Activated naive CD8-positive, alpha-beta T cell treated with anti-CD3 and anti-CD28 coated beads, Interleukin-2, amount 10 ng/mL, durations not matched to agents 7 days and 5 days (primary cell): Measurements from ENCODE around the gene ERG28. TPM values are rescaled to one million over a fixed set of nuclear protein-coding genes. Genes with fewer than 3 reads are reported as not detected.
"Not testable (repeated sequence)": the region's sequence is repeated elsewhere in the genome, so short reads cannot be mapped to it uniquely, and the experiment has no call there.

Source experiments
- ATAC-seq: fragments of 150-1000 bp; cut with Tn5 transposase; one replicate; pipeline ENCODE4 v1.10.0; 2021; ENCODE audit warnings: low read depth, moderate library complexity
- POLR2A ChIA-PET: fragments of 350-600 bp; sonication (Branson Sonifier 250); formaldehyde crosslinking; loops from one replicate; lab custom pipeline; 2021; ENCODE audit warnings: antibody characterized with exemption; lab: Charles Lee
- DNase-seq: peaks from one replicate; pipeline ENCODE4 v3.0.0; 2021
- H3K27ac Mint-ChIP-seq: one replicate; pipeline ENCODE4 v1.8.0; 2022; ENCODE audit warnings: mild to moderate bottlenecking, mixed read lengths
- H3K27me3 Mint-ChIP-seq: one replicate; pipeline ENCODE4 v1.8.0; 2022; ENCODE audit warnings: mild to moderate bottlenecking, moderate library complexity, mixed read lengths
- H3K36me3 Mint-ChIP-seq: one replicate; pipeline ENCODE4 v1.8.0; 2021; ENCODE audit warnings: mild to moderate bottlenecking, mixed read lengths
- H3K4me1 Mint-ChIP-seq: one replicate; pipeline ENCODE4 v1.8.0; 2021; ENCODE audit warnings: mixed read lengths
- H3K4me3 Mint-ChIP-seq: one replicate; pipeline ENCODE4 v1.8.0; 2022; ENCODE audit warnings: mild to moderate bottlenecking, moderate library complexity, mixed read lengths
- H3K9me3 Mint-ChIP-seq: one replicate; pipeline ENCODE4 v1.8.0; 2021; ENCODE audit warnings: mixed read lengths
- total RNA-seq, 2 experiments: library from RNA; stranded (reverse); gene quantifications; one replicate each; pipeline ENCODE4 v1.2.3, GENCODE V29; 2021

ERG28 gene, protein sequence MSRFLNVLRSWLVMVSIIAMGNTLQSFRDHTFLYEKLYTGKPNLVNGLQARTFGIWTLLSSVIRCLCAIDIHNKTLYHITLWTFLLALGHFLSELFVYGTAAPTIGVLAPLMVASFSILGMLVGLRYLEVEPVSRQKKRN
- 10 to 100 TPM; 16.0 to 16.5 TPM for total RNA-seq

DNA sequence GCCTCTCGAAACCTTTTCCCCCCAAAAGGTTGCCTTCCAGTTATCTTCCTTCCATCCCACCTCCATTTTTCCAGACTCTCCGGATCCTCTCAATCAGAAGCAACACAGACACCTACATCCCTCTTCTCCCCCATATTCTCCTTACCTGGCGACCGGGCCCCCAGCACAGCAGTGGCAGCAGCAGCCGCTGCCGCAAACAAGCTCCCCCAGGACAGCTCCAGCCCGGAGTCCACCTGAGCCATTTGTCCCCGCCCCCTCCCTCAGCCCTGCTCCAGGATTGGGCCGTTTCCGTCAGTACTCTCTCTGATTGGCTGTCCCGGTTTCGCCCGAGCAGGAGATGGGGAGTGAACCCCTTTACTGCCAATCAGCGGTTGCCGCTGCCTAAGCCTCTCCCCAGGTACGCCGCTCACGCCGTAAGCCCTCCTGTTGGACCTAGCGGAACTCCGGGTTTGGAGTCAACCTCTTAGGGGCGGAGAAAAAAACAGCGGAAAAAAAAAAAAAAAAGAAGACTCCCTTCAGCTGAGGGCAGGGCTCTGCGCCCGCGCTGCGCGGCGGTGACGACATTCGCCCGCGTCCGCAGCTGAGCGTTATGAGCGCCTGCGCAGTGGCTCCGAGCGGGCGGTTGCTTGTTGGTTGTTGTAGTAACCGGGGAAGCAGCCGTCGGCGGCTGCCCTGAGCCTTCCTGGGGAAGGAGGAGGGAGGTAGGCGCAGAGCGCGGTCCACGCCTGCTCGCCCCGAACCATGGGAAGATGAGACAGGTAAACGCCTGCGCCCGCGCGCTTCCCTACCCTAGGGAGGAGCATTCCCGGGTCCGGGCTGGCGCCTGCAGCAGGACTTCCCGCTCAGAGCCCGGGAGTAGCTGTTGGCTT lies at the start of gene ERG28, which contains the start of gene TTLL5:
TSS of gene ERG28 (minus strand) at position 247 of the 869 bp plus-strand sequence. CDS start 3,374 bp downstream, outside the sequence.
TSS of gene TTLL5 (plus strand) at position 617 of the 869 bp plus-strand sequence. CDS start 1,904 bp downstream, outside the sequence.
- H3K27me3 Mint-ChIP-seq: no peaks in the 10 kb centered on the region
- POLR2A ChIA-PET: interaction anchor here (0.5 to 1.8 kb wide), 8 partner anchors 11 to 1373 kb away, joined by 3 to 11 read pairs (median 4); partner anchors contain the start of genes BATF and DLST
- H3K4me3 Mint-ChIP-seq: peak within 1 kb of the TSS; percentile 93
- ATAC-seq (peak; percentile 99), DNase-seq (peak; percentile 97)
- H3K27ac Mint-ChIP-seq: peak within 1 kb of the TSS; percentile 87
- H3K9me3 Mint-ChIP-seq: no peaks in the 10 kb centered on the region
- peaks cover 5% of the 10 kb centered on the region for H3K36me3 Mint-ChIP-seq
- peaks cover 17% of the 10 kb centered on the region for H3K4me1 Mint-ChIP-seq

DNA sequence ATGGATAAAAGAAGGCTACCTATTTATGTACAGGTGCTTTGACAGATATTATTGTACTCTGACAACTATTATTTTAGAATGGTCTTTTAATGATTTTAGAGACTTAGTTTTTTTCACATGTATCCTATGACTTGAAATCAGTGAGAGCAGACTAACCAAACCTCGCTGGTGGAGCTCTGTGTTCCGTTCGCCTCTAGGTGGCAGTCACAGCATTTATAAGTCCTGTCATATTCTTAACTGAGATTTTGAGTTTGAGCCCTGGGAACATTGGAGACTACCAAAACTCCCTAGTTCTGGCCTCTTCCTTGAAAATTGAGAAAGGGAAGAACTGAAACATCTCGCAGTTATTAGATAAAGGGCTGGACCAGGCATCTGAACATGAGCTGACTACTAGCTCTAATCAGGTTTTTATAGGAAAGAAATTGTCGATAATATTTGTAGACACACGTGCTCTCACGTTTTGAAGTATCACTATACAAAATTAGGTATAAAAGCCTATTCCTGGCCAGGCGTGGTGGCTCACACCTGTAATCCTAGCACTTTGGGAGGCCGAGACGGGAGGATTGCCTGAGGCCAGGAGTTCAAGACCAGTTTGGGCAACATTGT lies 48.6 kb upstream of the ERG28 start:
- H3K4me3 Mint-ChIP-seq: no peak overlapping the region
- POLR2A ChIA-PET: interaction anchor here (0.6 to 1.6 kb wide), 5 partner anchors 39 to 806 kb away, joined by 4 to 7 read pairs (median 4); partner anchors contain the start of gene TGFB3
- no peak overlapping the region for H3K27ac Mint-ChIP-seq
- no peaks in the 10 kb centered on the region for H3K27me3 Mint-ChIP-seq
- no peaks in the 10 kb centered on the region for H3K9me3 Mint-ChIP-seq
- H3K4me1 Mint-ChIP-seq: no peaks in the 10 kb centered on the region
- DNase-seq (peak; percentile 39), ATAC-seq (peak; percentile 70)
- H3K36me3 Mint-ChIP-seq: no peaks in the 10 kb centered on the region

DNA sequence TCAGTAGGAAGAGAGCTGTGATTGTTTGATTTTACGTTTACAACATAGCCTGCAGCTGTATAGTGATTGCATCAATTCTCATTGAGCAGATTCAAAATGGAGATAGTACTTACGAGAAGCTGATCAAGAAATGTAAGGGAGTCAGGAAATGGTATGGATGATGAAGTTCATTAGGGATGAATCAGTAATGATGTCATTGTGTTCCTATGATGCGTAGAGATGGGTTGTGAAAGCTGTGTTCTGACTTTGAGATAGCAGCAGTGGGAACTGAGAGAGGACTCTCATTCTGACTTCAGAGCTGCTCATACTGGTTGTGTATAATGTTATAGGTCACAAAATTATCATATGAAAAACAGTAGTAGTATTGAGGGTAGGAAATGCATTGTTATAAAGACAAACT lies 44.3 kb upstream of the ERG28 start:
- Mint-ChIP-seq H3K9me3 (no peaks in the 10 kb centered on the region), H3K4me1 (no peaks in the 10 kb centered on the region), H3K27me3 (no peaks in the 10 kb centered on the region), H3K36me3 (peaks cover 10% of the 10 kb centered on the region), H3K4me3 (no peak overlapping the region), H3K27ac (no peak overlapping the region)
- POLR2A ChIA-PET: no interaction called here
- no peak for DNase-seq
- ATAC-seq: no peak

DNA sequence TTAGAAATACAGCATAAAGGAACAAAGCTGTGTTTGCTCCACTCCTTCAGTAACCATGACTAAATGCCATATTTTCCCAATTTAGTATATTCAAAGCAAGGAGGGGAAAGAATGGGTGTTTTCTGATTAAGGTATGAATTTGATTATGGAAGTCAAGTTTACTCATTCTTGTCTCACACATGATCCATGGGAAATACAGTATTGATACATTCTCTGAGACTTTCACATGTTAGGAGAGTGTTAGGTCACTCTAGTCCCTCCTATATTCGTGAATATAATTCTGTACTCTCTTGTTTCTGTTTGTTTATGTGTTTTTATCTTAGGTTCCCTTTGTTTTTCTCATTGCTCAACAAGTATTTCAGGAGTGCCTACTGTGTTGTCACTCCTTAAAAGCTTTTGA lies 42.8 kb upstream of the ERG28 start:
- Mint-ChIP-seq H3K4me3 (no peak overlapping the region), H3K27me3 (no peaks in the 10 kb centered on the region), H3K4me1 (no peaks in the 10 kb centered on the region), H3K27ac (no peak overlapping the region), H3K36me3 (peaks cover 17% of the 10 kb centered on the region), H3K9me3 (no peaks in the 10 kb centered on the region)
- POLR2A ChIA-PET: no interaction called here
- no peak for ATAC-seq
- no peak for DNase-seq

DNA sequence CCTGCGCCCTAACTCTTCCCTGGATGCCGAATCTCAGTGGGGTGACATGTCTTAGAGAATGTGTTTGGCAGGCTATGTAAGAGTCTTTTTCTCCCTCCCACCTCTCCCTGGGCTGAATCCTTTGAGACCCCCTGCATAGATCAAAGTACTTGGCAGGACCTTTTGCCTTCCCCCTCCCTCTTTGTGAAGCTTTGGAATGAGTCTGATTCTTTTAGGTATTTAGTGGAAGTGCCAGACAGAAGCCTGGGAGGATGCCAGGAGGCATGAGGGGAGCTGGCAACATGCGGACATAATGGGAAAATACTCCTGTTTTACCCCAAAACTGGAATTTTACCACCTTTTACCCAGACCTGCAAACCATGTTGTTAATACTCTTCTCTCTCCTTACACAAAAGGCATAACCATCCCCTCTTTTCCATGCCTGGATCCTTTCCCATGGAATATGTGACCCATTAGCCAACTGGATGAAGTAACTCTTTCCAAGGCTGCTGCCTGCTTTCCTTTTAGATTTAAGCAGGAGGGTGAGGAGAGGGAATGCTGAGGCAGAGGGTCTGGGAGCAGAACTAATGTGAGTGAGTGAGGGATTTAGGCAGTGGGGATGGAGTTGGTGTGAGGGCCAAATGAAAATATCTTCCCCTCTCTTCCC lies 42.1 kb upstream of the ERG28 start:
- no peaks in the 10 kb centered on the region for H3K27me3 Mint-ChIP-seq
- H3K27ac Mint-ChIP-seq: no peak overlapping the region
- DNase-seq (no peak), ATAC-seq (no peak)
- H3K36me3 Mint-ChIP-seq: peaks cover 18% of the 10 kb centered on the region
- POLR2A ChIA-PET: no interaction called here
- H3K4me3 Mint-ChIP-seq: no peak overlapping the region
- H3K4me1 Mint-ChIP-seq: no peaks in the 10 kb centered on the region
- H3K9me3 Mint-ChIP-seq: no peaks in the 10 kb centered on the region

DNA sequence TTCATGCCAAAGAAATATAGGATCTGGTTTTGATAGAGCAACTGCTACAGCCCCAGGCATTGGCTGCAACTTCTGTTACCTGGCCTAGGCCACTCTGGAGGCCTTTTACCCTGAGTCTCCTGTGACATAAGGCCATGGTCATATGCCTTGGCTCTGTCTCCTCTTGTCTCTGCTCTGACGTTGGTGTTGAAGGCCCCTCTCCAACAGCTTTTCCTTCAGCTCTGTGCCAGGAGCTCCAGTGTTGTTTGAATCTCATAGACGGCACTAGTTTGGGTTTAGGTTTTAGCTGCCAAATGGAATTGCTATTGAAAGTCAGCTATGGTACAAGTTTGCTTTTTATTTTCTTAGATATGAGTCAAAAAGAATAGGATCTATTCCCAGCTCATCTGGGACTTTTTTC lies 41.4 kb upstream of the ERG28 start:
- H3K27me3 Mint-ChIP-seq: no peaks in the 10 kb centered on the region
- no peak overlapping the region for H3K4me3 Mint-ChIP-seq
- POLR2A ChIA-PET: no interaction called here
- H3K4me1 Mint-ChIP-seq: no peaks in the 10 kb centered on the region
- DNase-seq (no peak), ATAC-seq (no peak)
- no peaks in the 10 kb centered on the region for H3K9me3 Mint-ChIP-seq
- peaks cover 18% of the 10 kb centered on the region for H3K36me3 Mint-ChIP-seq
- no peak overlapping the region for H3K27ac Mint-ChIP-seq

DNA sequence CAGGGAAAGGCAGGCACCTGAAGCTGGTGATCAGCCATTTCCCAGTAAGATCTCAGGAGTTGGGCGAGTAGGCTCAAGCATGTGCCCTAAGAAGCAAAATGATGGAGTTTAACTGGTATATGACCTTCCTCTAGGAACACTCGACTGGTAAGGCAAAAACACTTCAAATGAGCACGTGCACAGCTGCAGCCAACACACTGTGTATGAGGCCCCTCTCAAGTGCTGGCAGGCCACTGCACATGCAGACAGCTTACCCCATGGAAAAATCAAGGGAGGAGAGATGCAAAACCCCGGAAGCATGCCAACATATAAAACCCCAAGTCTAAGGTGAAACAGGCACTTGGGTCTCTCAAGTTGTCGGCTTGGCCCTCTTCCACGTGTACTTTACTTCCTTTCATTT lies 39.6 kb upstream of the ERG28 start:
- H3K27ac Mint-ChIP-seq: no peak overlapping the region

DNA sequence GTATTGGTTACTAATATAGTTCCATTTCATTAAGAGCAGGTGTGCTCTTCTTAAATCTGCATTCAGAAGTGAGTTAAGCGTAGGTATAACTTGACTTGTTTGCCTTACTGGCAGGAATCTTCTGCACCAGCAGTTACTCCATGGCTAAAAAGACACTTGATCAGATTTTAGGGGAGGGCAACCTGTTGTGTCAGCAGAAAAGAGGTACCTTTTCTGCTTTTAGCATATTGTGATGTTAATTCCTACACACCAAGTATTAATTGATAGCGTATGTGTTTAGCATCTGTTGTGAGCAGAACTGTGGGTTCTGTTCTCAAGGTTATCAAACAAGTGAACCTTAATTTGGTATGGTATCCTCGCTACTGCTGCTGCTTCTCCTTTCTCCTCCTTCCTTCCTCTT lies 38.7 kb upstream of the ERG28 start:
- POLR2A ChIA-PET: no interaction called here
- no peak overlapping the region for H3K4me3 Mint-ChIP-seq
- H3K36me3 Mint-ChIP-seq: peaks cover 34% of the 10 kb centered on the region
- no peaks in the 10 kb centered on the region for H3K27me3 Mint-ChIP-seq
- H3K9me3 Mint-ChIP-seq: no peaks in the 10 kb centered on the region
- H3K4me1 Mint-ChIP-seq: no peaks in the 10 kb centered on the region
- no peak overlapping the region for H3K27ac Mint-ChIP-seq
- ATAC-seq (no peak), DNase-seq (no peak)

More for the DNA sequence above, 39.6 kb upstream of the ERG28 start:
- Mint-ChIP-seq H3K4me3 (no peak overlapping the region), H3K27me3 (no peaks in the 10 kb centered on the region), H3K9me3 (no peaks in the 10 kb centered on the region), H3K4me1 (no peaks in the 10 kb centered on the region), H3K36me3 (peaks cover 25% of the 10 kb centered on the region)
- no peak for DNase-seq
- POLR2A ChIA-PET: no interaction called here
- ATAC-seq: no peak

DNA sequence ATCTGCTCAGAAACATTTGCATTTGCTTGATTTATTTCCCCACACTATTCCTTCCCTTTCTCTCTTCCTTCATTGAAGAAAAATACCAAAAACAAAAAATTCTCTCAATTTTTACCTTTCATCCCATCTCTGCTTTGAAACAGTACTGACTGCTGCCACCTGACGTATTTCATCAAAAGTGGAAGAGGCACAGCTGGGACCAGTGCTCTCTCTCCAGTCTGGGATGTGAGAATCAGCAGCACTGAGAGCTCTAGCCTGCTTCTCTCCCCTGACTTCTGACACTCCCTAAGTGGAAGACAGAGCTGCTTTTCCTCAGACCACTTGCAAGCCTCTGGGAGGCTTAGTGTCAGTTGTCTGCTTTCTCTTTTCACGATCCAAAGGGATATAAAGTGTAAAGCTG lies 37.2 kb upstream of the ERG28 start:
- Mint-ChIP-seq H3K9me3 (no peaks in the 10 kb centered on the region), H3K36me3 (peaks cover 44% of the 10 kb centered on the region), H3K27me3 (no peaks in the 10 kb centered on the region), H3K27ac (no peak overlapping the region), H3K4me1 (no peaks in the 10 kb centered on the region), H3K4me3 (no peak overlapping the region)
- no peak for DNase-seq
- POLR2A ChIA-PET: no interaction called here
- ATAC-seq: no peak

DNA sequence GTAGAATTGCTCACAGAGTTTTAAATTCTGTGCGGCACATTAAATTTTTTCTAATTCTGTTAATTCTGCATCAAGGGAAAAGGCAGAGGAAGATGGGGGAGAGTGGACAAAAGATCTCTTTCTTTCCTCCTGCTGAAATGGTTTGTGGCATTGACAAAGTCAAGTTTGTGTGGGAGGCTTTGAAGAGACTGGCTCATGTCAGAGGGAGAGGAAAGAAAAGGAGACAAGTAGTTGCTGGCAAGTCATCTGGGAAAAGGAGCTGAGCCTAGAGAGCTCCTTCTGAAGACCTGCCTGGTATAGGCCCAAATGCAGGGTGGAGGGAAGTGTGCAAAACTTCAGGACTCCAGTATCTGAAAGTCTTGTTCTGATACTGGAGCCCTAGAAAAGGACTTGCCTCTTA lies 36.7 kb upstream of the ERG28 start:
- Mint-ChIP-seq H3K4me3 (no peak overlapping the region), H3K36me3 (peaks cover 49% of the 10 kb centered on the region), H3K4me1 (no peaks in the 10 kb centered on the region), H3K9me3 (no peaks in the 10 kb centered on the region), H3K27me3 (no peaks in the 10 kb centered on the region), H3K27ac (no peak overlapping the region)
- ATAC-seq: no peak
- no peak for DNase-seq
- POLR2A ChIA-PET: no interaction called here

DNA sequence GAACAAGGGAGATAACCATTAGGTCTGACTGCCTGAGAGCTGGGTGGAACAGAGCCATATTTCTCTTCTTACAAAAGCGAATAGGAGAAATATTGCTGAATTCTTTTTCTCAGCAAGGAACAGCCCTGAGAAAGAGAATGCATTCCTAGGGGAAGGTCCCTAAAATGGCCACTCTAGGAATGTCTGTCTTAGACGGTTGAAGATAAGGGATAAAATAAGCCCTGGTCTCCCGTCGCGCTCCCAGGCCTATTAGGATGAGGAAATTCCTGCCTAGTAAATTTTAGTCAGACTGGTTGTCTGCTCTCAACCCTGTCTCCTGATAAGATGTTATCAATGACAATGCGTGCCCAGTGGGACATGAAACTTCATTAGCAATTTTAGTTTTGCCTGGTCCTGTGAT lies 34.3 kb upstream of the ERG28 start:
- H3K4me3 Mint-ChIP-seq, H3K4me1 Mint-ChIP-seq, DNase-seq, H3K27ac Mint-ChIP-seq, ATAC-seq, H3K27me3 Mint-ChIP-seq, POLR2A ChIA-PET, H3K9me3 Mint-ChIP-seq: not testable (repeated sequence)
- H3K36me3 Mint-ChIP-seq: peaks cover 49% of the 10 kb centered on the region

DNA sequence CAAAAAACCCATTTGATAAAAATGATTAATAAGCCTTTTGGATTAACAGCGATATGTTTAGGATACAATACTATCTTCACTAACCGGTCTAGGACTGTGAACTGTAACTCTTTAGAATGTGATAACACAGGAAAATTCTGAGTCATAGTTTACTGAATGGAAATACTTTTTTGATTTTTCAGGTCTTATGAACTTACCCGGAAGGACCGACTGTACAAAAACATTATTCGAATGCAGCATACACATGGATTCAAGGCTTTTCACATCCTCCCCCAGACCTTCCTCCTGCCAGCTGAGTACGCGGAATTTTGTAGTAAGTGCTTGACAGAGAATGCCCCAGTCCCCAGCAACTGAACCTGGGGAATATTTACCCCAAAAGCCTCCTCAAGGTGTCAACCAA lies 29.3 kb upstream of the ERG28 start:
- no peaks in the 10 kb centered on the region for H3K4me1 Mint-ChIP-seq
- peaks cover 37% of the 10 kb centered on the region for H3K36me3 Mint-ChIP-seq
- POLR2A ChIA-PET: no interaction called here
- no peaks in the 10 kb centered on the region for H3K27me3 Mint-ChIP-seq
- DNase-seq (no peak), ATAC-seq (no peak)
- no peaks in the 10 kb centered on the region for H3K9me3 Mint-ChIP-seq
- H3K27ac Mint-ChIP-seq: no peak overlapping the region
- no peak overlapping the region for H3K4me3 Mint-ChIP-seq

DNA sequence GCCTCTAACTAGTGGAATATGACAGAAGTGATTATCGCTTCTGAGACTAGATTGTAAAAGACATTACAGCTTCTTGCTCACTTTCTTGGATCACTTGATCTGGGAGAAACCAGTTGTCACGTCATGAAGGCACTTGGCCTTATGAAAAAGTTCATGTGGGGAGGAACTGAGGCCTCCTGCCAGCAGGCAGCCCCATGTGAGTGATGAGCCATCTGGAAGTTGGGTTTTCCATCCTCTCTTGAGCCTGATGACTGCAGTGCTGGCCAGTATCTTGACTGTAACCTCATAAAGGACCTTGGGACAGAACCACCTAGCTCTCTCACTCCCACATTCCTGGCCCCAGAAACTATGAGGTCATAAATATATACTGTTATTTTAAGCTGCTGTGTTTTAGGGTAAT lies 28.3 kb upstream of the ERG28 start:
- no peaks in the 10 kb centered on the region for H3K9me3 Mint-ChIP-seq
- H3K4me1 Mint-ChIP-seq: no peaks in the 10 kb centered on the region
- H3K36me3 Mint-ChIP-seq: peaks cover 30% of the 10 kb centered on the region
- POLR2A ChIA-PET: no interaction called here
- DNase-seq (no peak), ATAC-seq (no peak)
- no peak overlapping the region for H3K4me3 Mint-ChIP-seq
- no peak overlapping the region for H3K27ac Mint-ChIP-seq
- no peaks in the 10 kb centered on the region for H3K27me3 Mint-ChIP-seq
